ENCODE results near the gene STIP1. TPM values are rescaled to one million over a fixed set of nuclear protein-coding genes. Genes with fewer than 3 reads are reported as not detected.

STIP1 gene
- total and polyA plus RNA-seq, 2 of the 4 experiments (the other 2 are of a cell fraction) = 201 to 489 TPM

DNA sequence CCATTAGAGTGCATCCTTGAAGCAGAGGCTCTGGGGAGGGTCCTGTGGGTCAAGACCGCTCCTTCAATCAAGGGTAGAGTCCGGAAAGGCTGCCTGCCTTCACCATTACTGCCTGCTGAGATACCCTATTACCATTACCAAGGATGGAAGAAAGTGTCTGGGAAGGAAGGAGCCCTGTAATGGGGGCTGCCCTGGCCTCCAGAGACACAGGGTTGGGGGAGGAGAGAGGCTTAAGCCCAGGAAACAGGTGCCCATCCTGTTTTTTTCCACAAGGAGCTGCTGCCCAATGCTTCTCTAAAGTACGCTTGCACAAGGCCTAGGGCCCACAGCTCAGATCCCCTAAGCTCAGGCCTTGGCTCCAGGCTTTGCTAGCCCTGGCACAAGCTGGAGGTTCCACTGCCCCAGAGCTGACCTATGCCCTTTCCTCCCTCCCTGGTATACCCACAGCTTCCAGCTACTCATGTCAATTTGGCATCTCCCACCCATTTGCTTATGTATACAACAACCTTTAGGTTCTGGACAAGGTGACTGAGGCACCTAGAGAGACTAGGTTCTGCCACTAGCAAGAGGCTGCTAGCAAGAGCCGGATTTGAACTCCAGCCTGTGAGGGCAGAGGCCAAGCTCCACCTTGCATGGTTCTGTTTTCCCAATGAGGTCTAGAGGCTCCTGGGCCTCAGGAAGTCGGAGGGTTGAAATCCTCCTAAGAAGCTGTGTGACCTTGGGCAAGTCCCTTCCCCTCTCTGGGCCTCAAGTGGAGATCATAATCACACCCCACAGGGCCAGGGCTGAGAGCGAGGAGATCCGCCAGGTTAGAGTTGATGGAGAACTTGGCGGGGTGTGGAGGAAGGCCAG lies 63.8 kb downstream of the STIP1 start:
- Histone ChIP-seq H3K36me3 (ENCODE audit: control insufficient read depth, insufficient read depth, low read length) (peaks cover 2% of the 10 kb centered on the region), H3K23ac (ENCODE audit: low read depth, low read length) (peak overlapping the region; percentile 54; the same call in 1 of the 2 replicates), H2BK20ac (ENCODE audit: low read depth, low read length) (no peak overlapping the region), H3K9me3 (ENCODE audit: control insufficient read depth, insufficient read depth, low read length) (no peaks in the 10 kb centered on the region), H3K4me2 (ENCODE audit: low read depth, low read length) (no peak overlapping the region), H2BK5ac (ENCODE audit: low read depth, low read length, poor library complexity, severe bottlenecking) (no peak overlapping the region), H2BK15ac (ENCODE audit: low read depth, low read length) (no peak overlapping the region), H4K91ac (ENCODE audit: insufficient read depth, low read depth, low read length) (no peak overlapping the region), H3K18ac (ENCODE audit: low read depth, low read length) (no peak overlapping the region), H2BK120ac (ENCODE audit: low read depth, low read length) (no peak overlapping the region), H4K20me1 (ENCODE audit: insufficient read depth, low read length) (peaks cover 18% of the 10 kb centered on the region), H3K27me3 (ENCODE audit: control insufficient read depth, insufficient read depth, low read length) (no peaks in the 10 kb centered on the region), H3K27ac (ENCODE audit: insufficient read depth, low read length) (no peak overlapping the region), H3K9me1 (ENCODE audit: insufficient read depth, low read length) (no peaks in the 10 kb centered on the region), H3K4ac (ENCODE audit: low read depth, low read length) (no peak overlapping the region), H2AFZ (replicated peaks; ENCODE audit: low read length, poor library complexity) (no peak overlapping the region), H3K79me1 (ENCODE audit: low read depth in 1 of 2, low read length in 2 of 2) (peaks cover 8 to 40% of the 10 kb centered on the region in 2 experiments), H4K5ac (ENCODE audit: low read depth, low read length) (no peak overlapping the region), H3K4me1 (ENCODE audit: control insufficient read depth, insufficient read depth, low read length) (peaks cover 13% of the 10 kb centered on the region), H2AK9ac (replicated peaks; ENCODE audit: low read depth, low read length, poor library complexity) (peak overlapping the region; percentile 70), H3K14ac (replicated peaks; ENCODE audit: low read depth, low read length) (0 out of 2 replicates have a peak overlapping the region, but pooled peaks have one; percentile 30), H4K8ac (ENCODE audit: low read depth in 2 of 2, low read length in 2 of 2) (no peak overlapping the region), H3K56ac (ENCODE audit: extremely low read depth, insufficient read depth, low read length) (no peak overlapping the region), H3K9ac (ENCODE audit: low read depth, low read length) (no peak overlapping the region), H3K4me3 (ENCODE audit: insufficient read depth, low read depth, low read length) (no peak overlapping the region), H2AK5ac (ENCODE audit: low read depth, low read length) (0 out of 2 replicates have a peak overlapping the region, but pooled peaks have one; percentile 31)
- ATAC-seq (ENCODE audit: low read depth) (no peak), DNase-seq (no peak)
- intact Hi-C loops (cut with micrococcal nuclease) (no loop called here), dilution Hi-C loops (cut with HindIII; ENCODE audit: low sequenced_read_pairs, unreplicated experiment) (no loop called here), in situ Hi-C loops (cut with MboI; ENCODE audit: low sequenced_read_pairs) (no loop called here)
- CTCF ChIA-PET = no interaction called here
- no TSS peak for BruUV-seq (replicated peaks)
- POLR2A ChIA-PET (ENCODE audit: unreplicated experiment) = interaction anchor here (0.9 kb wide), 1 partner anchor 19 kb away, joined by 3 read pairs; no protein-coding TSS in a partner anchor
- 100% methylated on average over 2 of the region's 8 CpGs; no CpG with 5 or more reads in 1 of the 2 experiments for WGBS, 2 experiments (ENCODE audit: extremely low coverage in 2 of 2, insufficient read length in 1 of 2)
- TF ChIP-seq MXI1 (IDR thresholded peaks at IDR 0.05; ENCODE audit: borderline replicate concordance, low read depth, low read length) = no peak
- TF ChIP-seq, protein P1, sequence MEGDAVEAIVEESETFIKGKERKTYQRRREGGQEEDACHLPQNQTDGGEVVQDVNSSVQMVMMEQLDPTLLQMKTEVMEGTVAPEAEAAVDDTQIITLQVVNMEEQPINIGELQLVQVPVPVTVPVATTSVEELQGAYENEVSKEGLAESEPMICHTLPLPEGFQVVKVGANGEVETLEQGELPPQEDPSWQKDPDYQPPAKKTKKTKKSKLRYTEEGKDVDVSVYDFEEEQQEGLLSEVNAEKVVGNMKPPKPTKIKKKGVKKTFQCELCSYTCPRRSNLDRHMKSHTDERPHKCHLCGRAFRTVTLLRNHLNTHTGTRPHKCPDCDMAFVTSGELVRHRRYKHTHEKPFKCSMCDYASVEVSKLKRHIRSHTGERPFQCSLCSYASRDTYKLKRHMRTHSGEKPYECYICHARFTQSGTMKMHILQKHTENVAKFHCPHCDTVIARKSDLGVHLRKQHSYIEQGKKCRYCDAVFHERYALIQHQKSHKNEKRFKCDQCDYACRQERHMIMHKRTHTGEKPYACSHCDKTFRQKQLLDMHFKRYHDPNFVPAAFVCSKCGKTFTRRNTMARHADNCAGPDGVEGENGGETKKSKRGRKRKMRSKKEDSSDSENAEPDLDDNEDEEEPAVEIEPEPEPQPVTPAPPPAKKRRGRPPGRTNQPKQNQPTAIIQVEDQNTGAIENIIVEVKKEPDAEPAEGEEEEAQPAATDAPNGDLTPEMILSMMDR (conservative IDR thresholded peaks at IDR 0.05; ENCODE audit: low read depth, low read length) = no peak
- TF ChIP-seq CEBPB (IDR thresholded peaks at IDR 0.05; ENCODE audit: low read depth, low read length) = no peak
- no peak for TF ChIP-seq MAFK (IDR thresholded peaks at IDR 0.05; ENCODE audit: low read depth, low read length)
- TF ChIP-seq RAD21 (IDR thresholded peaks at IDR 0.05; ENCODE audit: low read length) = no peak
- no peak for TF ChIP-seq MAZ (IDR thresholded peaks at IDR 0.05; ENCODE audit: borderline replicate concordance, low read depth, low read length)
- TF ChIP-seq RFX5 (IDR thresholded peaks at IDR 0.05; ENCODE audit: low read depth, low read length) = no peak
- TF ChIP-seq RCOR1 (IDR thresholded peaks at IDR 0.05; ENCODE audit: insufficient replicate concordance, low read length) = no peak
- TF ChIP-seq, protein P2, sequence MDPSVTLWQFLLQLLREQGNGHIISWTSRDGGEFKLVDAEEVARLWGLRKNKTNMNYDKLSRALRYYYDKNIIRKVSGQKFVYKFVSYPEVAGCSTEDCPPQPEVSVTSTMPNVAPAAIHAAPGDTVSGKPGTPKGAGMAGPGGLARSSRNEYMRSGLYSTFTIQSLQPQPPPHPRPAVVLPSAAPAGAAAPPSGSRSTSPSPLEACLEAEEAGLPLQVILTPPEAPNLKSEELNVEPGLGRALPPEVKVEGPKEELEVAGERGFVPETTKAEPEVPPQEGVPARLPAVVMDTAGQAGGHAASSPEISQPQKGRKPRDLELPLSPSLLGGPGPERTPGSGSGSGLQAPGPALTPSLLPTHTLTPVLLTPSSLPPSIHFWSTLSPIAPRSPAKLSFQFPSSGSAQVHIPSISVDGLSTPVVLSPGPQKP (IDR thresholded peaks at IDR 0.05; ENCODE audit: borderline replicate concordance, low read depth, low read length) = no peak
- TF ChIP-seq POLR2A (IDR thresholded peaks at IDR 0.05; ENCODE audit: low read depth, low read length) = no peak
- TF ChIP-seq BHLHE40 (IDR thresholded peaks at IDR 0.05; ENCODE audit: low read depth, low read length) = no peak
- no peak for TF ChIP-seq CHD1 (IDR thresholded peaks at IDR 0.05; ENCODE audit: low read depth, low read length)
- TF ChIP-seq NFE2L2 (IDR thresholded peaks at IDR 0.05; ENCODE audit: low read depth, low read length) = no peak
- TF ChIP-seq, protein P3, sequence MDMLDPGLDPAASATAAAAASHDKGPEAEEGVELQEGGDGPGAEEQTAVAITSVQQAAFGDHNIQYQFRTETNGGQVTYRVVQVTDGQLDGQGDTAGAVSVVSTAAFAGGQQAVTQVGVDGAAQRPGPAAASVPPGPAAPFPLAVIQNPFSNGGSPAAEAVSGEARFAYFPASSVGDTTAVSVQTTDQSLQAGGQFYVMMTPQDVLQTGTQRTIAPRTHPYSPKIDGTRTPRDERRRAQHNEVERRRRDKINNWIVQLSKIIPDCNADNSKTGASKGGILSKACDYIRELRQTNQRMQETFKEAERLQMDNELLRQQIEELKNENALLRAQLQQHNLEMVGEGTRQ (IDR thresholded peaks at IDR 0.05; ENCODE audit: low read depth, low read length) = no peak
